HG03135 (cell line): Measurements from ENCODE around the gene ALG14.

ENCODE experiments used
- ATAC-seq: cut with Tn5 transposase; IDR thresholded peaks from one replicate; pipeline ENCODE4 v1.9.1; 2021; ENCODE audit warnings: mild to moderate bottlenecking, moderate library complexity; ENCODE audit not compliant: unreplicated experiment

Gene ALG14

GRCh38 chr1:94935476-94935875 lies 137.3 kb downstream of the ALG14 start:
- ATAC-seq, result no peak

DNA sequence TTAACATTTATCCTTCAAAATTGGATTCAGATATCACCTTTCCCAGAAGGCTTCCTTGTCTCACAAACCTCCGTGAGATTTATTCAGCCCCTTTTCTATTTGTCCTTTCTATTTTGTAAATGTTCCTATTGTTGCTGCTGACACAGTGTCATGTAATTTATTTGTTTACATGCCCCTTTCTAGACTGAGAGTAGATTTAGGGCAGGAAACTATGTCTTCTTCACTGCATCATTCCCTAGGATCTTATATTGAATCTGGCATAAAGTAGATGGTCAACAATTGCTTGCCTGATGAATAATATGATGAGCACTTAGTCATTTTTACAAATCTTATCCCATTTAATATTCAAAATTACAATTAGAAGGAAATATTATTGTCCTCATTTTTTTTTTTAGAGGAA lies 137.7 kb downstream of the ALG14 start:
- ATAC-seq, result no peak

DNA sequence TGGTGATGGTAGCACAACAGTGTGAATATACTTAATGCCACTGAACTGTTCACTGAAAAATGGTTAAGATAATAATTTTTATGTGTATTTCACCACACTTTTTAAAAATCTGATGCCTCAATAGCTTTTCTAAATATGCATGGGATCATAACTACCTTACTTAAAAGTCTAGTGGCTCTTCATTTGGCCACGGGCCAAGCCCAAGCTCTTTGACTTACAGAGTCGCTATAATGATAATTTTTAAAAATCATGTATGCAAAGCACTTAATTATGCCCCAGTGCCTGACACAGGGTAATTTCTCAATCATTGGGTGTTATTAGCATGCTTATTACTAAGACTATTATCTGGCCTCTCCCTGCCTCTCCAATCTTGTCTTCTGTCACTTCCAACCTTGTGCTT lies 138.2 kb downstream of the ALG14 start:
- ATAC-seq, result no peak

- ATAC-seq, result no peak
Observed at GRCh38 chr1:94931254-94931841, 141.4 kb downstream of the ALG14 start.

DNA sequence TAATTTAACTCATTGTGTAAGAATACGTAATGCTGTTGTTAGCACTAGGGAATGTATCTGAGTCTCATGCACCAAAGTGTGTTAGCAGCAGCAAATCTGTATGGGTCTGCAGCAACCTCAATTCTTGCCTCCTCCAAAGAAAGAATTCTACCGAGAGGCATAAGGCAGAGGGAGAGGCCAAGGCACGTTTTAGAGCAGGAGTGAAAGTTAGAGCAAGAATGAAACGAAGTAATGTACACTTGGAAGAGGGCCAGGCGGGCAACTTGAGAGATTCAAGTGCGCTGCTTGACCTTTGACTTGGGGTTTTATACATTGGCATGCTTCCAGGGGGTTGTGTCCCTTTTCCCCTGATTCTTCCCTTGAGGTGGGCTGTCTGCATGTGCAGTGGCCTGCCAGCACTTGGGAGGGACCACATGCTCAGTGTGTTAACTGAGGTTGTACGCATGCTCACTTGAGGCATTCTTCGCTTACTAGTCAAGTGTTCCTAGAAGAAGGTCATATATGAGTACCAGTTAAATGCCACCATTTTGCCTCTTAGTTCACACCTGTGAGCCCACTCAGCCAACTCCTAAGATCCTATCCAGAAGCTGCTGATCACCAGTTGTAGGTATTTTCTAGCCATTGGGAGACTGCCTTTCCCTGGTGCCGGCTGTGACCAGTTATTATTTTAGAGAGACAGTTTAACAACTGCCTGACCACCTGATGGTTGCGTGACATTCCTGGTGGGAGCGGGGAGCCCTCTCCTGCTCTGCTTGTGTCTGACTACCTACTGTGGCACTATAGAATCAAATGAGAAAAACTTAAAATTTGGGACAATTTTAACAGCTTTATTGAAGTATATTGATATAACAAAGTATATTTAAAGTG lies 143.2 kb downstream of the ALG14 start:
- ATAC-seq, result no peak

GRCh38 chr1:94928293-94928939 lies 144.3 kb downstream of the ALG14 start:
- ATAC-seq, result no peak

DNA sequence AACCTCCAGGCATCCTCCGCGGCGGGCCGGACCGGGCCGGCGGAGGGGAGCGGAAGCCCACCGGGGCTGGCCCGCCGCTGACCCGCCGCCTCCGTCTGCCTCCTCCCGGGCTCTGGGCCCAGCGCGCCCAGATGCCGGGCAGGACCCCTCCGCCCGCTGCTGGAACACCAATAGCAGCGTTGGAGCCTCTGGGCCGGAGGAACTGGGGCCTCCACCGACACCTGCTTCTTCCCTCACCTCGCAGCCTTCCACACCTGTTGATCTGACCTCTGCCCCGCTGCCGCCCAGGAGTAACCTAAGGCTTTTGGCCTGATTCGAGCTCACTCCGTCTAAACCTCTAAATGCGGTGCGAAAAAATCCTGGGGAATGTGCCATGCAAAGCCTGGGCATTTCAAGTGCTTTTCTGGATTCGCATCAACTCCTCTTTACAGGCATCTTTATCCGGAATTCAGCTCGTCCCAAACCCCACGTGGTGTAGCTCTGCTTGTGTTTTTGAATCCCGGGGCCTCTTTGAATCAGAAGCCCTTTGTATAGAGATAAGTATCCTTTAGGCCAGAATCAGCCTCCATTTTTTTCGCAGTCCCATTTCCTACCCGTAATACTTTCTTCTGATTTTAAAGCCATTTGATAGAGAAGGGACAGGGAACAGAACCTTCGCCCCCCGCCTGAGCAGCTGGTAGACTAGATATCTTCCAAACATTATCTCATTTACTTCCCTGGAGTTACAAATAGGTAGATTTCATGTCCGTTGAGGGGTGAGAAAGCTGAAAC lies 145.2 kb downstream of the ALG14 start:
- ATAC-seq, result peak; percentile 16

DNA sequence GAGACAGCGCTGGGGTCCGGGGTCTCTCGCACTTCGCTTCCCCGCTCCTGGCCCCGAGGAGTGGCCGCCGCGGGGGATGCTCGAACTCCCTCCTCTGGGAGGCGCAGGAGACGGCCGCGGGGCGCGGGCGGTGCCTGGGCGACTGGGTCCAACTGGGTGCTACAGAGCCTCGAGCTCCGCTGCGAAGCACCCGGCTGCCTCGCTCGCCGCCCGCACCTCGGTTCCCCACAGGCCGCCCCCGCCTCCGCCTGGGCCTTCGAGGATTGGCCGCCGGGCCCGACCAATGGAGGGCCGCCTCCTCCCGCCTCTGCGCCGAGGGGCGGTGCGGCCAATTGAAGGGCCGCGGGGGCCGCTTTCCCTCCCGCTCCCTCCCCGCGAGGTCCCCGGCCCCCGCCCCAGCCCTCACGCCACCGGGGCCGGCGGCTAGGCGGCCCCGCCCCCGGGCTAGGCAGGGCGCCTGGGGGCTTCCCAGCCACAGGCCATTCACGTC lies 145.8 kb downstream of the ALG14 start, which contains the start of gene CNN3:
CNN3 (minus strand) TSS at position 196 of the 490 bp plus-strand sequence. CDS start 216 bp downstream, outside the sequence.
- peak; percentile 77 for ATAC-seq

DNA sequence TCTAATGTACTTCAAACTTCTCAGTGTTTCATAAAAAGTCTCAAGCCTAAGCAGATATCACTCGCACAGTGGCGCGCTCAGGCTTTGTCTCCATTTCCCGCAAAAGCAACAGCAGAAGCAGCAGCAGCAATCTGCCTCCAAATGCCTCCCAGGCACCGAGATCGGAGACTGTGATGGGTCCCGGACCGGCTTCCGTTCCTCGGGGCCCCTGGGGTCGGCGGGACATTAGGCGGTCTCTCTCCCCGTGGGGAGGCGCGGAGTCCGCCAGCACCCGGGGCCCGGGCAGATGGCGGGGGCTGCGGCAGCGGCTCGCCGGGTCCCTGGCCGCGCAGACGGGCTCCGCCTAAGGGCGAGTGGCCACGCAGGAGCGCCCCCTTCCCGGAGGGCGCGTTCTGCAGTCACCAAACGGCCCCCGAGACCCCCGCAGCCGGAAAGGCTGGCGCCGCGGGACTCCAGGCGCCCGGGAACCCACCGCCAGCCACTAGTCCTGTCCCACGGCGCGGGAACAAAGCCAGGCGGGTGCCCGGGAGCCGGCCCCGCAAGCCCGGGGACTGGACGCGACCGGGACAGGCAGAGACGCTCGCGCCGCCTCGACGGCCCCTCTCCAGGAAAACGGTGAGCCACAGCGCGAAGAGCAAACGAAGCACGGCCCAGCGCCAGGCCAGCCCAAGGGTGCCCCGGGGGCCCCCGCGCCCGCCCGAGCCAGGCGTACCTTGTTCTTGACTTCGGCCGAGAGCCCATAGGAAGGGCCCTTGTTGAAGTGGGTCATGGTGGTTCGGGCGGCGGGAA lies 146.4 kb downstream of the ALG14 start:
- ATAC-seq, result peak; percentile 26

DNA sequence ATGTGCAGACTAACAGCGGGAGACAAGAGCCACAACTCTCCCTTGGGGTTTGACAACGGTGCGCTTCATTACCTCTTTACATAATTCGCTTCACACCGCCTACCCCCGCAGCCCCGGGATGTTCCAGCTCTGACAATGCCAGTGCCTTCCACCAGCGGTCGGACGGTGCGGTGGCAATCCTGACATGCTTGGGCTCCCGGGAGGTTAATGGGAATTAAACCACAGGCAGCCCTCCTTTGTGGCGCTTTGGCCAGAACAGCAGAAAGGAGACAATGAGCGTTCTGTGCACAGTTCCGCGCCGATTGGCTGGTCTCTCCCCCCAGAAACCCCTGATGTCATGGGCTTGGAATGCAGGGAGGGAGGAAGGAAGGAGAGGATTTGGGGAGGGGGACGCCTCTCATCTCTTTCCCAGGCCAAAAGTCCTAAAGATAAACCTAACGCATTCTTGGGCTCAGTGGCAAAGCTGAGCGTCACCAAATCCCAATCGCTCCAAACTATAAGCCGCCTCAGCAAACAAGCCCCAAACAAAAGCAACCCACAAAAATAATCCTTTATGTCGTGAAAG lies 147.1 kb downstream of the ALG14 start:
- ATAC-seq, result no peak

GRCh38 chr1:94925004-94925403 lies 147.7 kb downstream of the ALG14 start:
- no peak for ATAC-seq
